ENCODE measurements around the gene SYAP1. TPM values are rescaled to one million over a fixed set of nuclear protein-coding genes. Genes with fewer than 3 reads are reported as not detected.

Gene SYAP1
- total RNA-seq, 1 donor from 2014 or later: 23.4 TPM

DNA sequence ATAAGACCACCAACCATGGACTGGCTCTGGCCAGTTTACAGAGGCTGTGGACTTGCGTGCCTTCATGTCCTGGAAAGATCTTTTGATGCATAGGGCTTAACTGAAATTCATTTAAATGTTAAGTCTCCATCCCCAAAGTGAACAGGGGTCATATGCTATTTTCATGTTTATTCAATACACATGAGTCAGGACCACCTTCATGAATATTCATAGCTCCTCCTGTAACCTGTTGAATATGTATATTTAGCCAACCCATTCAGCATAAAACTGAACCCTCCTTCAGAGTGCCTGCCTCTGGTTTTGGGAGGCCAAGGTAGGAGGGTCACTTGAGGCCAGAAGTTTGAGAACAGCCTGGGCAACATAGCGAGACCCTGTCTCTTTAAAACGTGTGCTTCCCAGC is 14.0 kb upstream of the SYAP1 start:
- Histone ChIP-seq H3K4me3 (ENCODE audit: low read depth, low read length) (no peak overlapping the region), H3K36me3 (ENCODE audit: control insufficient read depth, insufficient read depth, low read length) (no peaks in the 10 kb centered on the region), H3K27me3 (ENCODE audit: control insufficient read depth, insufficient read depth, low read length) (no peaks in the 10 kb centered on the region)
- TF ChIP-seq, protein P1, sequence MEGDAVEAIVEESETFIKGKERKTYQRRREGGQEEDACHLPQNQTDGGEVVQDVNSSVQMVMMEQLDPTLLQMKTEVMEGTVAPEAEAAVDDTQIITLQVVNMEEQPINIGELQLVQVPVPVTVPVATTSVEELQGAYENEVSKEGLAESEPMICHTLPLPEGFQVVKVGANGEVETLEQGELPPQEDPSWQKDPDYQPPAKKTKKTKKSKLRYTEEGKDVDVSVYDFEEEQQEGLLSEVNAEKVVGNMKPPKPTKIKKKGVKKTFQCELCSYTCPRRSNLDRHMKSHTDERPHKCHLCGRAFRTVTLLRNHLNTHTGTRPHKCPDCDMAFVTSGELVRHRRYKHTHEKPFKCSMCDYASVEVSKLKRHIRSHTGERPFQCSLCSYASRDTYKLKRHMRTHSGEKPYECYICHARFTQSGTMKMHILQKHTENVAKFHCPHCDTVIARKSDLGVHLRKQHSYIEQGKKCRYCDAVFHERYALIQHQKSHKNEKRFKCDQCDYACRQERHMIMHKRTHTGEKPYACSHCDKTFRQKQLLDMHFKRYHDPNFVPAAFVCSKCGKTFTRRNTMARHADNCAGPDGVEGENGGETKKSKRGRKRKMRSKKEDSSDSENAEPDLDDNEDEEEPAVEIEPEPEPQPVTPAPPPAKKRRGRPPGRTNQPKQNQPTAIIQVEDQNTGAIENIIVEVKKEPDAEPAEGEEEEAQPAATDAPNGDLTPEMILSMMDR (IDR thresholded peaks at IDR 0.05; ENCODE audit: insufficient read depth, low read length, poor library complexity, severe bottlenecking): no peak
- DNase-seq (ENCODE audit: low read depth): no peak

DNA sequence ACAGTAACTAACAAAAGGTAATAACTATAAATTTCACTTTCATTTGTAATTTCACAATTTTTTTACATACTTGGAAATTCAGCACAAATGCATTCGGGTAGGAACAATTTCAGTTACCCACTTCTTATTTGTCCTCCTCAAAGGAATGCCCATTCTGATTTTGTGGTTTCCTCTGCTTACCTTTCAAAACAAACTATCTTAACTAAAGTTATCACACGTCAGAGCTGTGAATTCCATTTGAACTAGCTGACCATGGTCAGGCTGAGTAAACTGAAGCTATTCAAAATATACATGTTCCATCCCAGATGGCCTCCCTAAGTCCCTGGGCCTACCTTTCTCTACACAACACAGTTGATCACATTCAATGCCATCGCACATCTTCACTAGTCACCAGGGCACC is 11.4 kb upstream of the SYAP1 start:
- TF ChIP-seq, protein P1 (IDR thresholded peaks at IDR 0.05; ENCODE audit: insufficient read depth, low read length, poor library complexity, severe bottlenecking): no peak
- DNase-seq (ENCODE audit: low read depth): no peak
- Histone ChIP-seq H3K4me3 (ENCODE audit: low read depth, low read length) (no peak overlapping the region), H3K27me3 (ENCODE audit: control insufficient read depth, insufficient read depth, low read length) (peaks cover 10% of the 10 kb centered on the region), H3K36me3 (ENCODE audit: control insufficient read depth, insufficient read depth, low read length) (no peaks in the 10 kb centered on the region)

- TF ChIP-seq, protein P1 (IDR thresholded peaks at IDR 0.05; ENCODE audit: insufficient read depth, low read length, poor library complexity, severe bottlenecking): no peak
- Histone ChIP-seq H3K27me3 (ENCODE audit: control insufficient read depth, insufficient read depth, low read length) (peaks cover 10% of the 10 kb centered on the region), H3K36me3 (ENCODE audit: control insufficient read depth, insufficient read depth, low read length) (no peaks in the 10 kb centered on the region), H3K4me3 (ENCODE audit: low read depth, low read length) (peak overlapping the region; percentile 84)
- DNase-seq (ENCODE audit: low read depth): no peak
These were observed 8.1 kb upstream of the SYAP1 start for GRCh38 chrX:16711219-16711811.

- H3K27me3 ChIP-seq (ENCODE audit: control insufficient read depth, insufficient read depth, low read length): peaks cover 10% of the 10 kb centered on the region
- H3K4me3 ChIP-seq (ENCODE audit: low read depth, low read length): peak overlapping the region; percentile 84
- no peaks in the 10 kb centered on the region for H3K36me3 ChIP-seq (ENCODE audit: control insufficient read depth, insufficient read depth, low read length)
- TF ChIP-seq, protein P1 (IDR thresholded peaks at IDR 0.05; ENCODE audit: insufficient read depth, low read length, poor library complexity, severe bottlenecking): no peak
- no peak for DNase-seq (ENCODE audit: low read depth)
These were observed 7.4 kb upstream of the SYAP1 start for GRCh38 chrX:16711893-16712547.

DNA sequence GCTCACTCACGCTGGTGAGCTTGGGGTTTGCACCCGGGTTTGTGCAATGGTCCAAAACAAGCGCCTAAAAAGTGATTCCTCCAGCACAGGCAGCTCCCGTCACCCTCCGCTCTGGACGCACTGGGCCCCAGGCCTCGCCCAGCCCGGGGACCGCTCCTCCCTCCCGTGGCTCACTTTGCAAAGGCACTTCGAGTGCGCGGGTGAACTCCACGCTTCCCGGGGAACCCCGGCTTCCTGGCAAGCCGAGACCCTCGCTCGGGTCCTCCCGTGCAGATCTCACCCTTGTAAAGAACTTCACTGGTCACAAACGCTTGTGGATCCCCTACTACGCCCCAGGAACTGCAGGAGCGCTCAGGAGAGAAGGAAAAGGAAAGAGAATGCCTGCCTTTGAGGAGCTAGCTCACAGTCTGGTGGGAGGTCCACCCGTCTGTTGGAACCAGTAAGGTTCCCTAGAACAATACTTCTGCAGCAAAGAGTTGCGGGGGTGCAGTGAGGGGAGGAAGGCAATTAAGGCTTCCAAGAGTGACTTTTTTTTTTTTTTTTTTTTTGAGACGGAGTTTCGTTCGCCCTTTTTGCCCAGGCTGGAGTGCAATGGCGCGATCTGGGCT is 6.8 kb upstream of the SYAP1 start, which contains the start of gene CTPS2:
CTPS2 (minus strand) TSS at position 122 of the 608 bp plus-strand sequence. CDS start 9,767 bp downstream, outside the sequence.
- Histone ChIP-seq H3K4me3 (ENCODE audit: low read depth, low read length) (peak within 1 kb of the TSS; percentile 84), H3K36me3 (ENCODE audit: control insufficient read depth, insufficient read depth, low read length) (no peaks in the 10 kb centered on the region), H3K27me3 (ENCODE audit: control insufficient read depth, insufficient read depth, low read length) (peaks cover 10% of the 10 kb centered on the region)
- no peak for DNase-seq (ENCODE audit: low read depth)
- TF ChIP-seq, protein P1 (IDR thresholded peaks at IDR 0.05; ENCODE audit: insufficient read depth, low read length, poor library complexity, severe bottlenecking): no peak
